Endothelial cell (in vitro differentiated cells): ENCODE data around the gene CSNK1G1. TPM values are rescaled to one million over a fixed set of nuclear protein-coding genes. Genes with fewer than 3 reads are reported as not detected.

Experiments used
- DNase-seq: peaks from one replicate; pipeline ENCODE4 v3.0.0; 2021; ENCODE audit warnings: low spot score
- H3K27ac Mint-ChIP-seq: one replicate; pipeline ENCODE4 v1.8.0; 2021; ENCODE audit warnings: mixed read lengths, inconsistent platforms; ENCODE audit not compliant: unreplicated experiment
- H3K27me3 Mint-ChIP-seq: one replicate; pipeline ENCODE4 v1.8.0; 2021; ENCODE audit warnings: mild to moderate bottlenecking, moderate library complexity, mixed read lengths, inconsistent platforms; ENCODE audit not compliant: unreplicated experiment
- H3K36me3 Mint-ChIP-seq: one replicate; pipeline ENCODE4 v1.8.0; 2021; ENCODE audit warnings: mild to moderate bottlenecking, low read depth, mixed read lengths, inconsistent platforms; ENCODE audit not compliant: unreplicated experiment
- H3K4me1 Mint-ChIP-seq: one replicate; pipeline ENCODE4 v1.8.0; 2021; ENCODE audit warnings: mild to moderate bottlenecking, mixed read lengths, inconsistent platforms; ENCODE audit not compliant: unreplicated experiment
- H3K4me3 Mint-ChIP-seq: one replicate; pipeline ENCODE4 v1.8.0; 2021; ENCODE audit warnings: mild to moderate bottlenecking, mixed read lengths, inconsistent platforms; ENCODE audit not compliant: unreplicated experiment
- H3K9me3 Mint-ChIP-seq: one replicate; pipeline ENCODE4 v1.8.0; 2021; ENCODE audit warnings: mixed read lengths, inconsistent platforms; ENCODE audit not compliant: unreplicated experiment
- CTCF ChIP-seq: fragments of 200-600 bp; sonication (generic); IDR thresholded peaks from one replicate; pipeline ENCODE4 v1.5.0; 2021; ENCODE audit warnings: antibody characterized with exemption; ENCODE audit not compliant: unreplicated experiment
- total RNA-seq: library from RNA; stranded (reverse); fragmentation: NEBNext Ultra II Directional; extraction: Animal tissue kit (Norgen Biotek cat#: 25700); gene quantifications from one replicate; pipeline ENCODE4 v1.2.1, GENCODE V29; 2021; ENCODE audit not compliant: unreplicated experiment

The CSNK1G1 gene
- total RNA-seq, 1 donor from 2014 or later, result 22.9 TPM

GRCh38 chr15:64232400-64232799 is 123.6 kb downstream of the CSNK1G1 start:
- Mint-ChIP-seq H3K27me3 (no peaks in the 10 kb centered on the region), H3K9me3 (no peaks in the 10 kb centered on the region), H3K36me3 (no peaks in the 10 kb centered on the region), H3K27ac (no peak overlapping the region), H3K4me3 (no peak overlapping the region), H3K4me1 (no peaks in the 10 kb centered on the region)
- no peak for TF ChIP-seq CTCF
- no peak for DNase-seq

GRCh38 chr15:64229129-64229724 is 126.7 kb downstream of the CSNK1G1 start:
- Mint-ChIP-seq H3K27me3 (no peaks in the 10 kb centered on the region), H3K36me3 (no peaks in the 10 kb centered on the region), H3K27ac (no peak overlapping the region), H3K4me3 (no peak overlapping the region), H3K4me1 (no peaks in the 10 kb centered on the region), H3K9me3 (no peaks in the 10 kb centered on the region)
- DNase-seq, result no peak
- no peak for TF ChIP-seq CTCF

DNA sequence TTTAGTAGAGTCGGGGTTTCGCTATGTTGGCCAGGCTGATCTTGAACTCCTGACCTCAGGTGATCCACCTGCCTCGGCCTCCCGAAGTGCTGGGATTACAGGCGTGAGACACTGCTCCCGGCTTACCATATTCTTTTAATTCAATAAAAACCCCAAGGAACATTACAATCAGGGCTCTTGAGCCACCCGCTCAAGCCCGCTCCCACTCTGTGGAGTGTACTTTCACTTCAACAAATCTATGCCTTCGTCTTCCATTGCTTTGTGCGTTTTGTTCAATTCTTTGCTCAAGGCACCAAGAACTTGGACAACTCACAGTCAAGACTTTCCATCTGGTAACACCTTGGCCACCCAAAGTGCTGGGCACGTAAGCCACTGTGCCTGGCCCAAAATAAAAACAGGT is 130.2 kb downstream of the CSNK1G1 start:
- Mint-ChIP-seq H3K4me1 (no peaks in the 10 kb centered on the region), H3K36me3 (no peaks in the 10 kb centered on the region), H3K4me3 (no peak overlapping the region), H3K27me3 (no peaks in the 10 kb centered on the region), H3K27ac (no peak overlapping the region), H3K9me3 (no peaks in the 10 kb centered on the region)
- DNase-seq, result no peak
- no peak for TF ChIP-seq CTCF

DNA sequence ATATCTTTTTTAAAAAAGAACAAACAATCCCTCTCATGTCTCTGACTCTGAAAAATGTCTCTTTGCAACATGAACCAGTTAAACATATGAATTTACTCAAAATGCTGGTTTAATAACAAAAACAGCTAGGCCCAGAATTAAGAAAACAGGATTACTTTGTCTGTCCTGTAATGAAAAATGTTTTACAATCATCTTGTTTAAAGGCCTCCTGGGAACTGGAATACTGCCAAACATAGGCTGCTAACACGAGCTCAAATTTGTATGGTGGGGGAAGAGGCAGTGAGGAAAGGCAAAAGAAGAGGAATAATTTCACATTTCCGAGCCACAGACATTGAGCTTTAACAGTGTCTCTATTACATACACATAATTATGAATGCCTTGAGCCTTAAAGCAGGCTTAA is 131.5 kb downstream of the CSNK1G1 start:
- no peak overlapping the region for H3K4me3 Mint-ChIP-seq
- no peak for TF ChIP-seq CTCF
- no peaks in the 10 kb centered on the region for H3K4me1 Mint-ChIP-seq
- no peaks in the 10 kb centered on the region for H3K36me3 Mint-ChIP-seq
- H3K27ac Mint-ChIP-seq, result no peak overlapping the region
- H3K9me3 Mint-ChIP-seq, result no peaks in the 10 kb centered on the region
- no peaks in the 10 kb centered on the region for H3K27me3 Mint-ChIP-seq
- DNase-seq, result no peak

- Mint-ChIP-seq H3K9me3 (no peaks in the 10 kb centered on the region), H3K36me3 (no peaks in the 10 kb centered on the region), H3K27me3 (peaks cover under 1% of the 10 kb centered on the region), H3K27ac (no peak overlapping the region), H3K4me3 (no peak overlapping the region), H3K4me1 (no peaks in the 10 kb centered on the region)
- no peak for TF ChIP-seq CTCF
- DNase-seq, result no peak
These were observed 132.1 kb downstream of the CSNK1G1 start for GRCh38 chr15:64223882-64224281.
